Stimulated activated CD8-positive, alpha-beta memory T cell treated with anti-CD3 and anti-CD28 coated beads, Interleukin-2, amount 100 ng/mL, for 1 hour (primary cell): ENCODE data around the gene GBX2.

Experiments used
- DNase-seq, 2 donors: peaks; one replicate each; pipeline ENCODE4 v3.0.0-alpha.2; 2020; ENCODE audit warnings: low read depth in 2 of 2

GBX2 gene

GRCh38 chr2:236167297-236168109, 683 bp downstream of the GBX2 start:
- no peak for DNase-seq

DNA sequence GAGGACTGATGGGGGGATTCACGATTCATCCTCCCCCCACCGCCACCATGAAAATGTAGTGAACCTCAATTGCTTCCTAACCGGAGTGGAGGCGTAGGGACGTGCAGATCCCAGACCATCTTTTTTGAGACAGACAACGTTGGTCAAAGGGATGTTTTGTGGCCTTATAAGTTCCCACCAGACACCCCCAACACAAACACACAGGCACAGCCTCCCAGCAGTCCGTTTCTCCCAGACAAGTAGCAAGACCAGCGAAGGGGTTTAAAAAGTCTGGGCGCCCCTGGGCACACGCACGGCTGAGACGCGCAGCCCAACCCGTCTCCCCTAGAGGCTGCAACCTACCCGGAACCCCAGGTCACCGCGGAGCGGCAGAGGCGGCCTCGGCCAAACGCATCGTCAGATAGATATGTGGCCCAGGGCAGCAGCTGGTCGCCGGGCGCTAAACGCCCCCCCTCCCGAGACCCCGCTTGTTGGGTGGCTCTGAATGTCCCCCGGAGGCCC, 1.3 kb downstream of the GBX2 start:
- DNase-seq = no peak

DNA sequence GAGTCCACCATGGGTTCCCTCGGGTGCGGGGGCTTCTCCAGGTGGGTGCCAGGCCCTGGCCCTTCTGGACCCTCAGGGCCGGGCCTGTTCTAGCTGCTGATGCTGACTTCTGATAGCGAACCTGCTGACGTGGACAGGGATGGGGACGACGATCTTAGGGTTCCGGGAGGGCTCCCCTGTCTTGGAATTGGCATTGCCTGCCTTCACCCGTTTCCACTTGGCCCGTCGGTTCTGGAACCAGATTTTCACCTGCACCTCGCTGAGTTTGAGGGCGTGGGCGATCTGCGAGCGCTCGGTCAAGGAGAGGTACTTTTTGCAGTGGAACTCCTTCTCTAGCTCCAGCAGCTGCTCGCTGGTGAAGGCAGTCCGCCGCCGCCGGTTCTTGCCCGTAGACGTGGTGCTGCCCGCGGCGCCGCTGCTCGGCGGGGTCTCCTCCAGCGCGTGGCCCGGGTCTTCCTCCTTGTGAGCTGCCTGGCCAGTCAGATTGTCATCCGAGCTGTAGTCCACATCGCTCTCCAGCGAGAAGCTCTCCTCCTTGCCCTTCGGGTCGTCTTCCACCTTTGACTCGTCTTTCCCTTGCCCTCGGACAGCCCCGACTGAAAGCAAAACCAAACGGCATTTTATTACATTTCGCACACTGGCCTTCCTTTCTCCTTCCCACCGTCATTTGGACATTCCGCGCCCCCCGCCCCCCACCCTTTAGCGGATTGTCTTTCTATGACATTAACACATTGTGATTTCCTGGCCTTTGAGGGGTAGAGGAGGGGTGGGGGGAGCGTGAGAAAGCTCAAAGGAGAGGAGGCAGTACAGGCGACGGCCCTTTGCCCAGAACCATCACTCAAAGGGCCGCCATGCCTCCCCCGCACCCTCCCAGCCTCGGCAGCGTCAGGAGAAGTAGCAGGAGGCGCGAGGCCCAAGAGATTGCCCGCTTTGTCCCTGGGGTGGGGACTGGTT, 2.1 kb downstream of the GBX2 start:
- no peak for DNase-seq

DNA sequence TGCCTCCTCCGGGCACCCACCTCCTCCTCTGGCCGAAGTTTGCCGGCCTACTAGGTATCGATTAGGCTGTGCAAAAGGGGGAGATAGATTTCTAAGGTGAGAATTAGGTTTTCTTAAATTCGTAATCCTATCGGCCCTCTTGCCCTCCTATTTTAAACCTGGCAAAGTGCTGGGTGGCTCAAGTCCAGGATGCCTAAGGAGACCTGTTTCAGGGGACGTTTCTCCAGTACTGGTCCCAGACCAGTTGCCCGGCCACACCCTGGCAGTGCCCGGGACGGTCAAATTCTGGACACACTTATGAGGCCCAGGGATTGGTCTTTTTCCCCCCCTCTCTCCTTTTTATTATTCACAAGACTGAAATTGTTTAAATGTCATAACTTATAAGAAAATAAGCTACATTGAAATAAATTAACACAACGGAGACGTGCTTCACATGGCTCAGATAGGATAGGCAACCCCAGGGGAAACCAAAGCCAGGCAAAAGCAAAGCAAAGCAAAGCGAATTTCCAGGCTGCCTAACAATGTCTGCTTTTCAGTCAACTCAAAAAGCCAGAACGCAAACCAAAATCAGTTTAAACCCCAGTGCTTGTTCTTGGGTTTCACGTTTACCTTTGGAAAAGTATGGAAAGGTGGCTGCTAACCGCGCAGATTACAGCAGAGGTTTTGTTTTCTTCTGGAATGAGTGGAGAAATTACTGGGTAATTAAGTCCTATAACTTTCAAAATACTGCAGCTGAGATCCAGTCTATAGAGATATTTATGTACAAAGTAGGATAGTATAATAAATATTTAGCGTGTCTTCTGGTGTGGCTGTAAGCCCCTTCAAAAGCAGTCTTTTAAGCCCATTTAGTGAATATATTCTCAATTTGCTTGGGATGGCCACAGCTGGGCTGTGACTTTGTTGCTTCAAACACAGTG, 3.0 kb downstream of the GBX2 start:
- no peak for DNase-seq

DNA sequence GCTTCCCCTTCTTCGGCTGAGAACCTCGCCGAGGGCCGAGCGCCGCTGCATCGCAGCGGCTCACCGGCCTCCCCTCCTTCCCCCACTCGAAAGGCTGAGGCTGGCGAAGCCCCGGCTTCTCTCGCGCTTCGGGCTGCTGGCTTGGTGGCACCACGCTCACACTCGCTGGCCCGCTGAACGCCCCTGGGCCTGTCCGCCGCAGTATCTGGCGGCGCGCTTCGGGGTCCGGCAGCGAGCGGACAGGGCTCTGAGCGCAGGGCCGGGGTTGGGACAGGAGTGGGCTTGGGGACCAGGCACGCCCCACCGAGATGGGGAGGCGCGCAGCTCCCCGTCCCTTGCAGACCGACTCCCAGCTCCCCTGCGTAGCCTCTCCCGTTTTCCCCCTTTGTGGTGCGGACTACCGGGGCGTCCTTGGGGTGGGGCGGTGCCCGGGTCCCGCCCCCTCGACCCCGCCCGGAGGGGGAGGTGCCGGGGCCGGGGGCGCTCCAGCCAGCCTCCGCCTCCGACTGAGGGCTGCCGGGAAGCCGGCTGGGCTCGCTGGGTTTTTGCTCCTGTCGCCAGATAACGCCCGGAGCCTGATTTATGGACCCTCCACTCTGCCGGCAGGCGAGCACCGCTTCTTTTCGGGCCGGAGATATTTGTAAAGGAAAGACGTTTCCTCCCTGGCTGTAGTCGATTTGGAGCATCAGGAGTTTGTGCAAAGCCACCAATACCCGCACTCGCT, 3.8 kb downstream of the GBX2 start:
- no peak for DNase-seq

DNA sequence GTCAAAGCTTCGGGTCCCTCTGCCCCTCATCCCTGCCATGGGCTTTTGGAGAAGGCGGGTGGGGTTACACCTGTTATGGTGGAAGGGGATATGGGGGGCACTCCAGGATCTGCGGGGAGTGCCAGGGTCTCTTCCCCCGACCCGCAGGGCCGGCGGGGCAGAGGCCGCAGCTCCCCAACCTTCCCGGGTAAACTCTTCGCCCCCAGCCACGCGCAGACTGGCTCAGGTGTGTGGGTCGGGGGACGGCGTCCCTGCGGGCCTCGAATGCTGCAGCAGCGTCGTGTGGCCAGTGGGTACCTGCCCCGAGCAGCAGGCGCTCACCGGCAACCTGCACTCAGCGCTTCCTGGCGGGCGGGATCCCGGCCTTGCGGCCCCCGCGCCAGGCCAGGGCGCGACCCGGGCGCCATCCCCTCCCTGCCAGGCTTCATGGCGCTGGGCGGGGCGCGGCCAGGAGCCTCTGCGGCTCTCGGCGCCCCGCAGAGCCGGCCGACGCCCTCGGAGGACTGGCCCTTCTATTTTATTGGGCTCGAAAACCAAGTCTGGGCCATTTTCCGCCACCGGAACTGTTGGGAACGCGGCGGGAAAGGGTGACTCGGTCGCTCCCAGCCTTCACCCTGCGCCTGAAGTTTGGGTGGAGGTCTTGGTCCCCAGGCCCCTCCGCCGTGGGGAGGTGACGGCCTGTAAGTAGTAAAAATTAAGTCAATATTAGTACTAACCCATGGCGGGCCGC, 4.5 kb downstream of the GBX2 start:
- DNase-seq = no peak

DNA sequence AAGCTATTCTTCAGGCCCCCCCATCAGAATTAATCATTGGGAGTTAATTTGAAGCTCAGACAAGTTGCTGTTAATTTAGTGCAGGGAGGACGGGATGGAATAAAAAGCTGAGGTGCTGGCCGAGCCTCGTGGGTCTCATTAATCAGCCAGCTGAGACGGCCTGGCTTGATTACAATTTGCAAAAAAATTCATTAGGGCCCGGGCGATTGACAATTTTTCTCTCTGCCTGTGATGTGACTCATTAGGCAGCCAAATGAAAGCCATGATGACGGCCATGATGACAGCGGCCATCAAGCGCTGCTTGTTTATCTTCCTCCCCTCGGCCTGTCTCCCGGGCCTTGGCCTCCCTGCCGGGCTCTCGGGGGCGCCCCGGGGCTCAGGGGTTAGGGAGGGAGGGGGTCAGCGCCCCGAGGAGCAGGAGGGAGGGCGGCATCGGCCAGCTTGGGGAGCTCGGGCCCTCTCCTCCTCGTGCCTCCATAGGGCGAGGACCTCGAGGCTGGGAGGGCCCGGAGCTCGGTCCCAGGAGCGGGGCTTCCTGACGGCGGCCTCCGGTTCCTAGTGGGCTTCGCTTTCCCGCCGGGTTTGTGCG, 5.2 kb downstream of the GBX2 start:
- no peak for DNase-seq

DNA sequence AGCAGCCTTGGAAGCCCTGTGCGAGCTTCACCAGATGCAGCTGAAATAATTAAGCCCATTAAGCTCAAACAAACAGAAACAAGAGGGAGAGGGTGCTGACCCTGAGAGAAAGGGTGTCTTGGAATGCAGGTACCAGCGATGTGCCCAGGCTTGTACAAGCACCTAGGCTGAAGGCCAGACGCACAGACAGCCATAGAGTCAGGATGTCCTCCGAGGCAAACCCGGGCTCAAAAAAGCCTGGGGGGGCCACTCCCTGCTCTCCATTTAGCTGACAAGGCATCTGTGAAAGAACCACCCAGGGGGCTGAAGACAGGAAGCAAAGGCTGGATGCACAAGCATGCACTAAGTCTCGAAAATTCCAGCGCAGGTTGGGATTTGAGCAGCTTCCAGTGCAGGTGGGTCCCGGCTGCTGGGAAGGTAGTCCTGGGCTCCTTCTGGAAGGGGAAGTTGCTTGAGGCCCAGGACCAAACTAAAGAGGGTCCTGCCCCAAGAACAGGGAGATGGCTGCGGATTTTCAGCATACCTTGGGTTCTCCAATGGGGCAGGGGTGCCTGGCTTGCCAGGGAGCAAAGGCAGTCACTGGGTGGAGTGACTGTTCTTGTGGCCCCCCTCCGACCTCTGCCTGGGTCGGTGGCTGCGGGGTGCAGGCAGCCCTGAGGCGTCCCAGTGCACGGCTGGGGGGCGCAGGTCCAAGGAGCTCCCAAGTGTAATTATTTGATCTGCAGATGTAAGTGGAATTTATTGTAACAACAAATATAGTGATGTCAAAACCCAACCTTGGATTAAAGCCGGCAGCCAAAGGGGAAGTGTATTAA, 5.9 kb downstream of the GBX2 start:
- DNase-seq = no peak

DNA sequence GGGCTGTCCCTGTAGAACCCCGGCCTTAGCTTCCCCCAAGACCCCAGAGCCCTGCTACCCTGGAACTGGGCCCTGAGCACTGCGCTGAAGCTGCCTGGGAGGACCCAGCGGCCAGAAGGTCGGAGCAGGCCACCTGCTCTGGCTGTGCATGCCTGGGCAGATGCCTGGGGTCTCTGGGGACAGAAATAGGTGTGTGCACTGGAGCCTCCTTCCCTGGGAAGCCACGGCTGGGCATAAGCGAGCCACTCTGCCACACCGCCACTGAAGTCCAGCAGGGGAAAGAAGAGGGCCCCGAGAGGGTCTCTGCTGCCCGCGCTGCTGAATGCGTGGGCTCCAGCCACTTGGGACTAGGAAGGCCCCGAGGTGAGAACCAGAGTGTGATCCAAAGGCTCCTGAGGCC, 6.7 kb downstream of the GBX2 start:
- no peak for DNase-seq

DNA sequence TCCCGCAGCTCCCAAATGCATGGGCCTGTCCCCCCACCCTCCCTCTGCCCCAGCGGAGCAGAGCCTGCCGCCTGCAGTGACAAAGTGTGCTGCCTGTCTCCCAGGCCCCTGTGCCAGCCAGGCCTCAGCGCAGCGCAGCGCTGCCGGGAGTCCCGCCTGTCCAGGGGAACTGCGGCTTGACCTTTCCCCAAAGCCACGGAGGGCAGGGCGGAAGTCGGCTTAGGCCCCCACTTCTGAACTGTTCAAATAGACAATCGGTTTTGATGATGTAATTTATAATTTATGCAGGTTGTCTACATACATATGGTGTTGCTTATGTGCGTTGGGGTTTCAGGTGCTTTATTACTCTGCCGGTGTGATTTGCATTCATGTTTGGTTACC, 7.1 kb downstream of the GBX2 start:
- no peak for DNase-seq

GRCh38 chr2:236160366-236161081, 7.7 kb downstream of the GBX2 start:
- DNase-seq = no peak

GRCh38 chr2:236159778-236160170, 8.4 kb downstream of the GBX2 start:
- DNase-seq = no peak

GRCh38 chr2:236158969-236159777, 9.0 kb downstream of the GBX2 start:
- DNase-seq = no peak

DNA sequence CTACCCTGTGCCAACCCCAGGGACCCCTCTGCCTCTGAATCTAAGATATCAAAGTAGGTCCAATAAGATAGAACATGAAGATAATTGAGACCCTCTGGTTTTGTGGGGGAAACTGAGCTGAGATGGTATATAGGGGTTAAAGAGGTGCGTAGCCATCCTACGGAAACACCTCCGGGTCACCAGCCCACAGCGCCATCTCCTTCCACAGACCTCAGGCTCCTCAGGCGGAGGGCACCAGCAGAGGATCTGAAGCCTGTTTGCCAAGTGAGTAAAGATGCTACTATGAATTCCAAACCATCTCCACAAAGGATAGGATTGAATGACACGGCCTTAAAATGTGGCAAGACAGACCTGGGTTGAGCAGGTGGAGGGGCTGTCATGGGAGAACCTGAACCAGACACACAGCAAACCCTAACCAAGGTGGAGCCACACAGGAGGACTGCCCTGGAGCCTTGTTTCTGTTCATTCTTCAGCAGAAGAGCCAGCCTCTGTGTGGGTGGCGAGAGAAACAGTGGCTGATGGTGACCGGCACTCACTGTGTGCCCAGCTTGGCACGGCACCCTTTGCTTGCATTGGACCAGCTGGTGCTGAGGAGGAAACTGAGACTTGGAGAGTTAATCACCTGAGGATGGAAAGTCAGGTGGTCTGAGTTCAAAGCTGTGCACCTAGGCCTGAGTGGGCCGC, 10.2 kb downstream of the GBX2 start:
- DNase-seq = no peak

DNA sequence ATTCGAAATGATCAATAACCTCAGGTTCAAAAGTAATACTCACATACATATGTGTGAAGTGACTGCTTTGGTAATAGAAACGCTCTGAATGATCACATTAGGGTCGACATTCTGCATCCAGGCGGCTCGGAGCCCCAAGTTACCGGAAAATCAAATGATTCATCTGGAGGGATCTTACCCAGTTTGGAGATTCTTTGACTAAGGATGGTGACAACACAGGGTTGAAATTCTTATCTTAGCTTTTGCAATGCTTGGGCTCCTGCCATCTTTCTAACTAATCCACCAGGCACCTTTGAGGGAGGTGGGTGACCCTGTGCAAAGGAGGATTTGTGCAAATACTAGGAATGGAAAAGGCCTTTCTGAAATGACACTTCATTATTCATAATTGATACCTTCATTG, 10.8 kb downstream of the GBX2 start:
- DNase-seq = no peak

DNA sequence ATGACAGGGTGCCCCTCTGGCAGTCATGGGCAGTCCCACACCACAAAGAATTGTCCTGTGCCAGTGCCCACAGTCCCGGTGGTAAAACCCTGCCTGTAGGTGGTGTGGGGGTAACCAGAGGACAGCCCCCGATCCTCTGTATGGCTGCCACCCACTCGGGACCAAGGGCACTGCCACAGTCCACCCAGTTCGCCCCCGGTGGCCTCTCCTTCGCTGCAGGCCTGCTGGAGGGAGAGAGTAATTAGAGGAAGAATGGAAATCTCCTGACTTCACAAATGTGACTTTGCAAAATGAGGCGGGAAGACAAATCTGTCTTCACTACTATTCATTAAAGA, 11.4 kb downstream of the GBX2 start:
- DNase-seq = no peak
